ENCODE data around the gene SLF2. TPM values are rescaled to one million over a fixed set of nuclear protein-coding genes. Genes with fewer than 3 reads are reported as not detected.
"Not testable (repeated sequence)": the region's sequence is repeated elsewhere in the genome, so short reads cannot be mapped to it uniquely, and the experiment has no call there.

SLF2 gene
- total RNA-seq, 1 experiment from 2014 or later, result 32.0 TPM

DNA sequence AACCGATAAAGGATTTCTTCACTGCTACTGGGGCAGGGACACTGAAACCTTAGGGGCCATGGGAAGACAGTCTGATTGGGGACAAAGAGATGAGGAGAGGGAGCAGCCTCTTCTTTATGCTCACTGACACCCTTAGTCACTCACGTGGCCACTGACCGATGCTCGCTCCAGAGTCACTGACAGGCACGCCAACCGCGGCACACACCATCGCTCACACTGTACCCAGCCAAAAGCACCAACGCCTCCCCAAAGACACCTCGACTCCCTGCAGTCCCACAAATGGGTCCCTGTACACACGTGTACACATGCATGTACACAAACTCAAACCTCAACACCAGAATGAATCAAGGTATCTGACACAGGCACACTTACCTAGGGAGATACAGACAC, 35.3 kb upstream of the SLF2 start:
- no peak for DNase-seq (ENCODE audit: low read depth)

DNA sequence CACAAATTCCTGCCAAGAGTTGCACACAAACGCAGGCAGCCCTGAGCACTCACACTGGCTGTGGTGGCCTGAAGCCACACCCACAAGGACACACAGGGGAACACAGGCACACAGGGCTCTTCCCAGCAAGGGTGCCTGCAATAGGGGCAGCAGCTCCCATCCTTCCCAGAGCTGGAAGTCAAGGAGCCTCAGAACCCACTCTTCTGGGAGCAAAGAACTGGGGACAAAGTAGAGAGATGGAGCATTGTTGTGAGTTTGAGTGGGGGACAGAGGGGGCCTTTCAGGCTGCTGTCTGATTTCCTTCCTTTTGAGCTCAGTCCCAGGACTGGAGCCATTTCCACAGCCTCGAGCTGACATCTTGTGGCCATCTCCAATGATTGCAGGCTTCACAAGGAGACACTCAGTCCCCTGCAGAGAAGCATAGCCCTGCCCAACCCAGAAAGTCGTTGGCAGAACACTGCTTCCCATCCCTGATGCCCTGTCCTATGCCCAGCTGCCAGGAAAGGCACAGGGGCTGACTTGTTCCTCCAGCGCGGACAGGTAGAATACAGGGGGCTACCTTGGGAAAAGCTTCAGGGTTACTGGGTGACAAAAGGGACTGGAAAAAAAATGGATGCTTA, 34.4 kb upstream of the SLF2 start:
- peak; percentile 76 for DNase-seq (ENCODE audit: low read depth)

DNA sequence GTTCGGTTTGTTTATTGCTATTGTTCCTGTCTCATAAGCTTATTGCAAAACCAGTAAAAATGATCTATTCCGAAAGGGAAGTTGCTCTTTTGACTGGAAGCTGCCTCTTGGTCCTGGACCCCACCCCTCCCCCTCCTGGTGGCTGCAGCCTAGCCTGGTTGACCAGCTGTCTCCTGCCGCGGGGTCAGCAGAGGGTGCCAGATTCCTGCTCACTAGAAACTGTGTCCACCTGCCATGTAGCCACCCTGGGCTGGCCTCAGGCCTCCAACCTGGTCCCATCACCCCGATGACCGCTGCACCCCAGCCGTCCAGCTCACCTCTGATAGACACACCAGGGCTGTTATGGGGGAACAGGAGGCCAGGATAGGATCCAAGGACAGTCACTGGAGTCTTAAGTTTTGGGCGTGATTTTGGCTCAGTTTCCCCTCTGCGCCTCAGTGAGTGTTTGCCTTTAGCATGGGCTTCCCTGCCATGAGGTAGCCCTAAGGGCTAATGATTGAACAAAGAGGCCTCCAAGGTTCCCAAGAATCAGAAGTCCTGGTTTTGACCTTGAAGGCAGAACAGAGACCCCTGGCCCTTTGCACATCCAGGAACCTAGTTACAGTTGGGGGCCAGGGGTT, 32.9 kb upstream of the SLF2 start:
- DNase-seq (ENCODE audit: low read depth), result no peak

DNA sequence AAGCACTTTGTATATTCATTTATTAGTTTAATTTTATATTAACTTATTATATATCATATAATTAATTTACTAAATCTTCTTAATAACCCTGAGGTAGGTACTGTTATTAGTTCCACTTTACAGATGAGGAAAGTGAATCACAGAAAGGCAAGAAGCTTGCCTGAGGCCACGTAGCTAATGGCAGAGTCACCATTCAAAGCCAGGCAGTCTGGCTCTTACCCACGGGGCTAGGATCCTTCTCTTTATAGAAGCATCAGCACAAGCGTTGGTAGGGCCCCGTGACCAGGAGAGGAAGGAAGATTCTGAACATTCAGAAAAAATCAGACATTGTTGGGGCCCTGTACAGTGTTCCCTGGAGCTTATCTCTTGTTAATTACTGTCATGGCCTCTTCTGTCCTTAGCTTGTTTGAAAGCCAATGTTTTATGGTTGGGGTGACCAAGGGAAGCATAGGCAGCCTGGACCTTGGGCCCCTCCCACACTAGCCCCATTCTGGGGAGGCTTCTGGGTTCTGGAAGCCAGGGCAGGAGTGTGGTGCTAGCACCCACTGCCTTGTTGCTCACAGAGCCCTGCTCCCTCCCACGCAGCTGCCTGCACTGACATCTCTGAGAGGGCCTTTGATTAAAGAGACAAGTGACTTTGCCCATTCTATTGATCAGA, 31.1 kb upstream of the SLF2 start:
- no peak for DNase-seq (ENCODE audit: low read depth)

DNA sequence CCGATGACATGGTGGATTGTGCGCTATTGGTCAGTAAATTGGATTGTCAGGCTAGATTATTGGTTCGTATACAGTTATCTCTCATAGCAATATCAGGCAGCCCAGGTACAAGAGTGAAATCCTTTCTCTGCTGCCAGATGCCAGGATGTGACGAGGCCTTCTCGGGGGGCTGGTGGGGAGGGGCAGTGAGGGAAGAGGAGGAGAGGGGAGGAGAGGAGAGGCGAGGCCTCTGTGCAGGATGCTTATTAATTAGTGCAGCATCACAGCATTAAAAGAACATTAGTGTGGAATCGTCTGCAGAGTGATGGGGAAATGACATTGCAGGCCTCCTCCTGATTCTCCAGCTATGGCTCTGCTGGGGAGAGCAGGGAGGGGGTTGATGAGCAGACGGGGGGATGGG, 30.5 kb upstream of the SLF2 start:
- DNase-seq (ENCODE audit: low read depth), result no peak

DNA sequence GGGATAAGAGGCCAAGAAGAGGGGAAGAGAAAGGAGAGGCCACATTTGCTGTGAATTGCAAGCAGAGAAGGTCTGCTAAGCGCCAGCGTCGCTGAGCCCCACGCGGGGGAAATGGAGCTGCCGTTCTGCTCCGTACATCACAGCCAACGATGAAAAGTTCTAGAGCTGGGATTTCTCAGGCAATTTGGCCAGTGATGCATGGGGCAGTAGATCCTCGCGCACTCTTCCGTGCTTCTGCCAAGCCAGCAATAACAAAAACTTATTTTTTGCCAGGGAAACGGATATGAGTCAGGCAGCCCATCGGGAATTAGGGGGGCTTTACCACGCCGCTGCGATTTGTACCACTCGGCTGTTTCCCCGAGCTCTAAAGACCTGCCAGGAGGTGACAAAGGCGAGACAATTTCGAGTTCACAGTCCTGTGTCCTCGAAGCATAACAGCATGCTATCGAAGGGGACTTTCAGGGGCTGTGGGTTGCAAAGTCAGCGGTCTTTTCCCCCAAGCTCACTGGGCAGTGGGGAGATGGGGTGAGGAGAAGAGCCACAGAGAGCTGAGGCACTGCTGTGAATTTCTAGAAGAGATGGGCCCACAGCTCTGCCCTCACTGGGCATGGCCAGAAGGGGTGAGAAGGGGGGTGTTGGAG, 30.0 kb upstream of the SLF2 start:
- DNase-seq (ENCODE audit: low read depth), result peak; percentile 30

DNA sequence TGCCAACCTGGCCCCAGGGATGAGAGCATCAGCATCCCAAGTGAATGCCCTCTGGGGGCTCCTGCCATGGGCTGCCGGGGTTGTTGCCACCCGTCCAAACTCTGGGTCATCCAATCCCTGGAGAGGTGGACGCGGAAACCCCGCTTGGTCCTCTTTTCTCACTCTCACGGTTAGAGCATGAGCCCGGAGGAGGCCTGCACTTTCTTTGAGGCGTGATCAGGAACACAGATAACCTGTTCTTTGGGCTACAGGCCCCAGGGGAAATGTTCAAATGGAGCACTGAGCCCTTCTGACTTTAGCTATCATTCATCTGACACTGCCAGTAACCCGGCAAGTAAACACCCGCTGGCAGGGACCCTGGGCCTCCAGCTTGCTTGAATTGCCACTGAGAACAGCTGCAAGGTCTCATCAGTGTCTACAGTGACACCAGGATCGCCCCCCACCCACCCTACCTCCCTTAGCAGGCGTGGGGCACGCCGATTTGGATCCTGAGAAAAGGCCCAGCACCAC, 29.4 kb upstream of the SLF2 start:
- DNase-seq (ENCODE audit: low read depth), result no peak

DNA sequence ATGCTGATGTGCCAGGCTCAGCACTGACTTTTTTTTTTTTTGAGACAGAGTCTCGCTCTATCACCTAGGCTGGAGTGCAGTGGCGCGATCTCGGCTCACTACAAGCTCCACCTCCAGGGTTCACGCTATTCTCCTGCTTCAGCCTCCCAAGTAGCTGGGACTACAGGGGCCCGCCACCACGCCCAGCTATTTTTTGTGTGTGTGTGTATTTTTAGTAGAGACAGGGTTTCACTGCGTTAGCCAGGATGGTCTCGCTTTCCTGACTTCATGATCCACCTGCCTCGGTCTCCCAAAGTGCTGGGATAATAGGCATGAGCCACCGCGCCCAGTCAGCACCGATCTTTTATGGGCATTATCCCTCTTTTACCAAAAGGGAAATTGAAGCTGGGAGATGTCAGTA, 27.2 kb upstream of the SLF2 start:
- not testable (repeated sequence) for DNase-seq (ENCODE audit: low read depth)

DNA sequence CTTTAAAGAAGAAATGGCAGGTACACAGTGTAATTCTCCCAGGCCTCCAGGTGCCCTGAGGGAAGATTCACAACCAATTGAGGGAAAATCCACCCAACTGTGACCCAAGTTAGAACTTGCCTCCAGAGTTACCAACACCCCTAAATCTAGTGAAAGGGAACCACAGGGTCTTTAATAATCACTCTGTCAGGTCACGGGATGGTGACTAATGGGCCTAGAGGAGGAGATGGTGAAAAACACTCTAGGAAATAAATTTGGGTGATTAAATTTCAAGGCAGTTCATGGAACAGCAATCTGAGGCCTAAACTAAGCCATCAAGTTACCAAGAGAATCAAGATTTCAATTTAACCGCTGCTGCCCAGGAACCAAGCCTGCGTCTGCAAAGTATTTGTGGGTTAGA, 26.7 kb upstream of the SLF2 start:
- peak; percentile 39 for DNase-seq (ENCODE audit: low read depth)

DNA sequence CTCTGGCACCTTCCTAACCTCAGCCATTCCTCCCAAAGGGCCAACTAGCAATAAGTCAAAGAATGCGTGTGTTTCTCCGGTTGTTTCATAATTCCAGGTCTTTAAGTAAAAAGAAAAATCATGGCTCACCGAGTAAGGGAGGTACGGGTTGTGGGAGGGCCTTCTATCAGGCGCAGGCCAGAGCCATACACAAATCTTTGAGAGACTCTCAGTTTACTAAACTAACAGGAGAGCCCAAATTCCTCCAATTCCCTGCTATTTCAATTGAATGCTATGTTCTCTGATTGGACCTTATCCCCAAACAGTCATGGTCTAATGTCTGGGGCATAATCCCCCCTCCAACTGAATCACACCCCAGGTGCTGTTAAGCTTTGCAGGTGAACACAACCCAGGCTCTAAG, 26.2 kb upstream of the SLF2 start:
- DNase-seq (ENCODE audit: low read depth), result no peak

DNA sequence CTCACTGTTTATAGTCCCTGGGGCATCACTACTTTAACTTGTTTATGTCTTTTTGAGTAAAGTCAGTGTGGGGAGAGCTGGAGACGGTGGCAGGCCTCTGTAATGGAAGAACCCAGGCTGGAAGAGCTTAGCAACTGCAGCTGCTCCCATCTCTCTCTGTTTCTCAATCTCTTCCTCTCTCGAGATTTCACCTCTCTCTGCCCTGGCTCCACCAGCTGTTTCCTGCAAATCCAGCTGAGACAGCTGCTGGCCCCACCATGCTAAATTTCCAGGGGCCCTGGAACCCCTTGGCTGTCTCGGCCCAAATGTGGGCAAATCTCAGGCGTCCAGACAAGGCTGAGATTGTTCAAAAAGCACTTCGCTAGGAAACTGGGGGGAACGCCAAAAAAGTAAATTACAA, 25.8 kb upstream of the SLF2 start:
- DNase-seq (ENCODE audit: low read depth), result no peak

DNA sequence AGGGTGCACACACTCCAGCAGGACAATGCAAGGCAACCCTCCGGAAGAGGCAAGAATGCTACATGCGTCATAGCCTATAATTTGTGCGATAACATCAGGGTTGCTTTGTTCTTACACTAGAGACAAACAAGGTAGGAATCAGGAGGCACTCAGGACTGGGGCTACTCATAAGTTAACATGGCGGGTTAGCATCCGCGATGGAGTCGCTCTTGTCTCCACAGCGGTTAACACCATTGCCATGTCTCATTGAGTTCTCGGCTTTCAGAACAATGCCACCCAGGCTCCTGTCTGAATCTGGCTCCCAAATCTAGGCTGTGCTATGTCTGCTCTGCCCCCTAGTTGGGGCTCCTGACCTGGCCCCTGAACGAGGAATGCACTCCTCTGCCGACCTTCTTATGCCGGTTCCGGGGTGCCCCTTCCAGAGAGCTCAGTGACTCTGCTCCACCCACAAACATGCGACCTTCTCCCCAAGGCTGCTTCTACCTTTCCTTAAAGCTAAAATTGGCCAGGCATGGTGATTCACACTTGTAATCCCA, 24.9 kb upstream of the SLF2 start:
- DNase-seq (ENCODE audit: low read depth), result no peak

DNA sequence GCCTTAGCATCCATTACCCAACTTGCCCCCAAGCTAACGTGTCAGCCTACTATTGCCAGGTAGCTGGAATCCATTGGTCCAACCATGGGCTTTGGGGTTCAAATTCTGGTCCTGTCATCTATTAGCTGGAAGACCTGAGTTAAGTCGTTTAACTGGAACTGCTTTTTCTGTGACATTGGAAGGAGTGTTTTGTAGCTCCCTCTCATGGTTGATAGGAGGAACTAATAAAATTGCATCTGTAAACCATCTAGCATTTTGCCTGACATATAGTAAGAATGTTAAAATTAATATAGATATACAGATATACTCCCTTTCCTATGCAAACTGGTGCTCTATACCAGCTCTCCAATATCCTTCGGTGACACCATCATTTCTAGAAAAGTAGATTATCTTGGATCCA, 23.8 kb upstream of the SLF2 start:
- no peak for DNase-seq (ENCODE audit: low read depth)

DNA sequence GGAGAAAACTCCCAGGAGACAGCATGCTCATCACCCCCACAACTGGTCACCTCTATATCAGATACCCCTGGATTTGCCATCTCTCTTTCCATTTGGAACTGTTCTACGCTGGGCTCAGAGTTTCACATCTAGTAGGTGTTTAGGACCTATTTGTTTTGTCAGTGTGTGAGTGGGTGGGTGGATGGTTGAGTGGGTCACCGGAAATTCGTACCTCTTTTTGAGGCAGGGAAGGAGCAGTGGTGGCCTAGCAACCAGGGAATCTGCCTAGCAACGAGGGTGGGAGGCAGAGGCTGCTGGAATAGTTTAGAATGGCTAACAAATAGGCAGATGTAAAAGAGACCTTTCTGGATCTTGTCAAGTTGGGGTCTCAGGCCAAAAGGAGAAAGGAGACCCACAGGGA, 23.2 kb upstream of the SLF2 start:
- no peak for DNase-seq (ENCODE audit: low read depth)

DNA sequence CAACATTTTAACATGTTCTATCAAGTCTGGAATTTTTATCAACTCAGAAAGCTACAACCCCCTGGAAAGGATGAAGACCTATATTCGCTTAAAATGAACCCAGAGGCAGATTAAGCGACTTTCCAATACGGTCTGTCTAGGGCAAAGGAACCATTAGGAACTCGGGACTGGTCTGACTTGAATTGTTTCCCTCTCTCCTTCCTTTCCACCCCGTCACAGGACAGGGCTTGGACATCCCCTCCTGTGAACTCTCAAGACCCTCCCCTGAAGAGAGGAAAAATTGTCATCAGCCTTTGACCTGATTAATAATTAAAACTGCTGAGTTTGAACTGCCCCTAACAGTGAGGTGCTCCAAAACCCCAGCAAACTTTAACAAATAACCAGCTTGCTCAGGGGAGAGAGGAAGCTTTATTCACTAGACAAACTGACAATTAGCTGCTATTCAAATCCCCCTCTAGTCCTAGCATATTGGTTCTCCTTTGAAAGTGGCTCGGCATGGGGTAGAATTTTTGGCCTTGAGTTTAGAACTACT, 22.6 kb upstream of the SLF2 start:
- DNase-seq (ENCODE audit: low read depth), result no peak

DNA sequence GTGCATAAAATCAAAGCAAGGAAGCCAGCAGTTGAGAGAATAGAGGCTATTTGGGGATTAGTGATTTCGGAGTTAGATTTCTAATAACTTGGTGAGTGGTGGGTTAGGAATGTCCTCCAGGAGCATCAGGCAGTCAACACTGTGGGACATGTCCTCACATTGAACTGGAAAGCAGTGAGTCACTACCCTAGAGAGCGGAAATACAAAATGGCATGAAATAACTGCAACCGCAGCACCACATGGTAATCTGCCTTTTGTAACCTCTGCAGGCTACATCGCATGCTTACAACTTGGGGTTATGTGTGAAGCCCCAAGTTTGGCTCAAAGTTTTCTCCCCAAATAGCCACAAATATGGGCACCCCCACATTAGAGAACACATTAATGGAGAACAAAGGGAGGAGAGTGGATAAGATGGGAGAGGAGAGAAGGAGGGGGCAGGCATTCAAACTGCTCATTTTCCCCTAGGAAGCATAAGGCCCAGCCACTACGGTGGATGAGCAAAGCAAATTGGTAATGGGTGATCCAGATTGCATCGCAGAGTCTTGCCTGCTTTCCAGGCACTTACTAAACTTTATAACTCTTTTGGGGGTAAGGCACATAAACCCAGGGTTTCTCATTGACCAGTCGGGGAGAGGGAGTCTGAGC, 22.0 kb upstream of the SLF2 start:
- DNase-seq (ENCODE audit: low read depth), result peak; percentile 97

DNA sequence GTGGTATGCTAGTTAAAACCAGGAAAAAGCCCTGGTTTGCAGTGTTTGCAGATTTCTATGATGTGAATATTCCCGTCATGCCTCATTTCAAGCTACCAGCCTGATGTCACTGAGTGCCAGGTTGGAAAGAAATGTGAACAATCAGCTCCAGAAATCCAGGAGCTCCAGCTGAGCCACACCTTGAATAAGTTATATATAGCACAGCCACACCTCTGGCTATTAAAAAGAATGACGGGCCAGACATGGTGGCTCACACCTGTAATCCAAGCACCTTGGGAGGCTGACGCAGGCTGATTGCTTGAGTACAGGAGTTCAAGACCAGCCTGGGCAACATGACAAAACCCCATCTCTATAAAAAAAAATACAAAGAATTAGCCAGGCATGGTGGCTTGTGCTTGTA, 18.7 kb upstream of the SLF2 start:
- DNase-seq (ENCODE audit: low read depth), result no peak

DNA sequence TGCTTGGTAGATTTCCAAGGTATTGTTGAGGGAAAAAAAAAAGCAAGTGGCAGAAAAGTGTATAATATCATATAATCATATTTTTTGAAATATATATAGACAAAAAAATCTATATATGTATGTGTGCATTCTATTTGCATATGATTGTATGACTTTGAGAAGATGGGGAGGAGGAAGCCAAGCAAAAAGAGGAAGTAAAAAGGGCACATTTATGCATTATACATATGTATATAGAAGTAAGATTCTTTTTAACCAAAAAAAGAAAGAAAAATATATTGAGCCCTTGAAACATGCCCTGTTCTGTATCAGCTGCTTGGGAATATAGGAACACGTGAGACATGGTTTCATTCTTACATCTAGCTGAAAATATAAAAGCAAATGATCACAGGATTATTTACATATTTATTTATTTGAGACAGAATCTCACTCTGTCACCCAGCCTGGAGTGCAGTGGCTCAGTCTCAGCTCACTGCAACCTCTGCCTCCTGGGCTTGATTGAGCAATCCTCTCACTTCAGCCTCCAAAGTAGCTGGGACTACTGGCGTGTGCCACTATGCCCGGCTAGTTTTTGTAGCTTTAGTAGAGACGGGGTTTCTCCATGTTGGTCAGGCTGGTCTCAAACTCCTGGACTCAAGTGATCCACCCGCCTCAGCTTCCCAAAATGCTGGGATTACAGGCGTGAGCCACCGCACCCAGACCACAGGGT, 18.0 kb upstream of the SLF2 start:
- DNase-seq (ENCODE audit: low read depth), result no peak

DNA sequence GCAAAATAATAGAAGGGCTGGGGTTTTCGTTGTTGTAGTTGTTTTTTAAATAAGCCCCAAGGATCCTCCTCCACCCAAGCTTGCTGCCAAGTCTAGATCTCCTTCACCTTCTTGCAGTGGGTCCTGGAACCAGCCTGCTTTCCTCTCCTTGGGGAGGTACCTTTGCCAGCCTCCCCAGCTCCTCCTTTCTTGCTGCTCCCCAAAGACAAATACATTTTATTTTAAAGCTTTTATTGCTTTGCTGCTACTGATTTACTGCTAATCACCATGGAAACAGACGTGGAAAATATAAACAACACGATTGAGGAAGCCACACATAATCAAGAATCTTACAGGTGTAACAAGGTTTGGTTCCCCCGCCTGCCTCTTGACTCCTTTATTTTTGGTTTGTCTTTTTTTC, 17.4 kb upstream of the SLF2 start:
- DNase-seq (ENCODE audit: low read depth), result peak; percentile 45

DNA sequence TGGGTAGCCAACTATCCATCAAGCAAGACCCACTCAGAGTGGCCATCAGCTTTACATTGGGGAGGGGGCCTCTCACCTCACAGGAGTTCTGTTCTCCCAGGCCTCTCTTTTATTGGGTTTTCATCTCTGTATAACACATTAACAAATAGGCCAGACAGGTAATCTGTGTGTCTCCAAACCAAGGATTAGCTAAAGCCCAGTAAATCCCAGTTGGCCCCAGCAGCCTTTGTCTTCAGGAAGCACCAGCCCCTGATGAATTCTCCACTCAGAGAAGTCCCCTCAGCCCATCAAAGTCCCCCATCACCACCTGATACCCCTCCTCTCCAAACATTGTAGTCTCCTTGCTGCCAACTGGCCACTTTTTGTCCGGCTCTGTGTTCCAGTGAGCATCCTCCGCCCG, 16.9 kb upstream of the SLF2 start:
- DNase-seq (ENCODE audit: low read depth), result no peak

DNA sequence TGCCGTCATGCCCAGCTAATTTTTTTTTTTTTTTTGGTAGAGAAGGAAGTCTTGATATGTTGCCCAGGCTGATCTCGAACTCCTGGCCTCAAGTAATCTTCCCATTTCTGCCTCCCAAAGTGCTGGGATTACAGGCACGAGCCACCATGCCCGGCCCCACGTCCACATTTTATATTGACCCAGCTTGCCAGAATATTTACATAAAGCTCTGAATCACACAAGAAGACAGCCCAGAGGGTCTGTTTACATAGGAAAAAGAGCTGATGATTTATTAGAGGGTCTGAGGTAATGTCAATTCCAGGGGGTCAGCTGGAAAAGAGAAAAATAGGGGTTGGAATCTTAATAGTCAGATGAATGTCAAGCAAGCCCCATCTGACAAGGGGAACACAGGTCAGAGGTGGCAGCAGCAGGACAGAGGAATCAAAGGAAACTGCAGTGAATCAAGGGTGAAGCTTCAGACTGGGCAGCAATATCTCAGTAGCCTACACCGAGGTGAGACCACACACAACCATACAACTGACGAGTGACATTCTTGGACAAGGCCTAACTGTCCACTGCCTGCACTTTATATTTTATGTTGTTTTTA, 15.8 kb upstream of the SLF2 start:
- no peak for DNase-seq (ENCODE audit: low read depth)
